ENCODE results near the gene ANKRD52. TPM values are rescaled to one million over a fixed set of nuclear protein-coding genes. Genes with fewer than 3 reads are reported as not detected.
"Not testable (repeated sequence)": the region's sequence is repeated elsewhere in the genome, so short reads cannot be mapped to it uniquely, and the experiment has no call there.

Gene ANKRD52
- total and polyA plus RNA-seq, 4 donors: 4.4 to 37.9 (median 19.9) TPM

DNA sequence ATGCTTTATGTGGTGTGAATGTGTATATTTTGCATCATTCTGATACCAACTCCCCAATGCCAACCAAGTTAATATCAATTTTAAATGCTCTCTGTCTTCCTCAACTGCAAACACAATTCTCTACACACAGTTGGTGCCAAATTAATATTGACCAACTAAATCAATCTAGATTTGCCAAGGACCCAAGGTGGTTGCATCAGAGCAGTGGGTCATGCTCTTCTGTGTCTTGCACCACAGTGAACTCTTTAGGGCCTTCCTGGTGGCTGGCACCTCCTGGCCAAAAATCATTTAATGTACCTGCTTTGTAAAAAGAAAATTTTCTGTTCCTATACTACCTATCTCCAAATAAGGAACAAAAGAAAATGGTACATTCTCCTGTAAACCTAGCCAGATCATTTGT is 22.7 kb upstream of the ANKRD52 start:
- Histone ChIP-seq H3K27ac (ENCODE audit: low read depth in 1 of 2, low read length in 2 of 2) (no peak overlapping the region), H3K4me3 (ENCODE audit: low read length in 2 of 2) (no peak overlapping the region), H3K27me3 (ENCODE audit: control insufficient read depth in 1 of 2, insufficient read depth in 2 of 2, low read length in 1 of 2) (no peaks in the 10 kb centered on the region), H3K36me3 (ENCODE audit: control insufficient read depth in 1 of 2, insufficient read depth in 2 of 2, low read length in 1 of 2) (peaks cover 7 to 9% of the 10 kb centered on the region in 2 donors), H3K9me3 (ENCODE audit: control insufficient read depth, low read length) (no peaks in the 10 kb centered on the region), H3K4me1 (ENCODE audit: control insufficient read depth in 1 of 2, insufficient read depth in 2 of 2, low read length in 2 of 2) (no peaks in the 10 kb centered on the region)
- intact Hi-C loops (cut with DNase I): no loop called here
- DNase-seq: no peak
- no peak for ATAC-seq (ENCODE audit: low FRiP score)

DNA sequence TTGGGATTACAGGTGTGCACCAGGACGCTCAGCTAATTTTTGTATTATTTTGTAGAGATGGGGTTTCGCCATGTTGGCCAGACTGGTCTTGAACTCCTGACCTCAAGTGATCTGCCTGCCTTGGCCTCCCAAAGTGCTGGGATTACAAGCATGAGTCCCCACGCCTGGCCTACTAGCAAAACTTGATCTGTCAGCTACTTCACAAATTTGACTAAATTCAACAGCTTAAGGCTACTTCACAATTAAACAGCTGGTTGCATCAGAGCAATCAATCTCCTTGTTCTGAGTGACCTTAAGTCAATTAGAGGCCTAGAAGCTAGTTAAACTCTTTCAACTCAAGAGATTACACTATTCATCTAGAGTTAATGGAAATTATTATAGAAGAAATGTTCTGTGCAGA is 20.7 kb upstream of the ANKRD52 start:
- DNase-seq (no peak), ATAC-seq (ENCODE audit: low FRiP score) (no peak)
- Histone ChIP-seq H3K4me3 (ENCODE audit: low read length in 2 of 2) (no peak overlapping the region), H3K9me3 (ENCODE audit: control insufficient read depth, low read length) (no peaks in the 10 kb centered on the region), H3K27me3 (ENCODE audit: control insufficient read depth in 1 of 2, insufficient read depth in 2 of 2, low read length in 1 of 2) (no peaks in the 10 kb centered on the region), H3K4me1 (ENCODE audit: control insufficient read depth in 1 of 2, insufficient read depth in 2 of 2, low read length in 2 of 2) (no peaks in the 10 kb centered on the region), H3K36me3 (ENCODE audit: control insufficient read depth in 1 of 2, insufficient read depth in 2 of 2, low read length in 1 of 2) (peaks cover 13 to 15% of the 10 kb centered on the region in 2 donors), H3K27ac (ENCODE audit: low read depth in 1 of 2, low read length in 2 of 2) (no peak overlapping the region)
- intact Hi-C loops (cut with DNase I): no loop called here
- 95 to 98% methylated on average over 3 of the region's 3 CpGs for WGBS, 2 donors

DNA sequence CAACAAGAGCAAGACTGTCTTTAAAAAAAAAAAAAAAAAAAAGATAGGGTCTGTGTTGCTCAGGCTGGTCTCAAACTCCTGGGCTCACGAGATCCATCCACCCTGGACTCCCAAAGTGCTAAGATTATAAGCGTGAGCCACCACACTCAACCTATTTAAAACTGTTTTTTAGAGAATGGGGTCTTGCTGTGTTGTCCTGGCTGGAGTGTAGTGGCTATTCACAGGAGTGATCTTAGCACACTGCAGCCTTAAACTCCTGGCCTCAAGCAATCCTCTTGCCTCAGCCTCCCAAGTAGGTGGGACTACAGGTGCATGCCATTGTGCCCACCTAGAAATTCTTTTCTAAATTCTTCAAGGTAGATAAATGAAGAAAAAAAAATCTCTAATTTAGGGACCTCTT is 16.1 kb upstream of the ANKRD52 start:
- H3K27me3 ChIP-seq (ENCODE audit: control insufficient read depth in 1 of 2, insufficient read depth in 2 of 2, low read length in 1 of 2): no peaks in the 10 kb centered on the region
- H3K27ac ChIP-seq (ENCODE audit: low read depth in 1 of 2, low read length in 2 of 2): no peak overlapping the region
- H3K36me3 ChIP-seq (ENCODE audit: control insufficient read depth in 1 of 2, insufficient read depth in 2 of 2, low read length in 1 of 2): peaks cover 6 to 11% of the 10 kb centered on the region in 2 donors
- 95 to 98% methylated on average over 2 of the region's 2 CpGs for WGBS, 2 donors
- no peak for DNase-seq
- no peaks in the 10 kb centered on the region for H3K4me1 ChIP-seq (ENCODE audit: control insufficient read depth in 1 of 2, insufficient read depth in 2 of 2, low read length in 2 of 2)
- H3K4me3 ChIP-seq (ENCODE audit: low read length in 2 of 2): no peak overlapping the region
- no peak for ATAC-seq (ENCODE audit: low FRiP score)
- H3K9me3 ChIP-seq (ENCODE audit: control insufficient read depth, low read length): no peaks in the 10 kb centered on the region
- intact Hi-C loops (cut with DNase I): no loop called here

DNA sequence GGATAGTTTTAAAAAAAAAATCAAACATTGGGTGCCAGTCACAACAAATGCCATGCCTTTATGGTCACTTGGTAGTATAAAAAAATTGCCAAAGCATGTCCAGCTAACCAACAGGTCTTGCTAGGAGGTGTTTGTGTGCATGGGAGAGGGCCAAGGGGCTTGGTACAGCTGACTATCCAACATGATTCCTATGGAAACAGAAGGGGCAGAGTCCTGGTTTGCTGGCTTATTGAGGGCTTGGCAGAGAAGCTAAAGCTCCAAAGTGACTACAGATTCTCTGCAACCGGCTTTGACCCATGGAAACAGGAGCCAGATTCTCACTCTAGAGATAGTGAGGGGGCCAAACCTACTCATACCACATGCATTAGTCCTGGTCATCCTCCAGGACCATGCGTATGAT is 14.3 kb upstream of the ANKRD52 start:
- H3K4me1 ChIP-seq (ENCODE audit: control insufficient read depth in 1 of 2, insufficient read depth in 2 of 2, low read length in 2 of 2); H3K27me3 ChIP-seq (ENCODE audit: control insufficient read depth in 1 of 2, insufficient read depth in 2 of 2, low read length in 1 of 2); H3K4me3 ChIP-seq (ENCODE audit: low read length in 2 of 2); H3K9me3 ChIP-seq (ENCODE audit: control insufficient read depth, low read length); intact Hi-C loops (cut with DNase I); H3K27ac ChIP-seq (ENCODE audit: low read depth in 1 of 2, low read length in 2 of 2); ATAC-seq (ENCODE audit: low FRiP score): not testable (repeated sequence)
- WGBS, 2 donors: 74 to 84% methylated on average over 2 of the region's 2 CpGs
- peaks cover 6 to 12% of the 10 kb centered on the region in 2 donors for H3K36me3 ChIP-seq (ENCODE audit: control insufficient read depth in 1 of 2, insufficient read depth in 2 of 2, low read length in 1 of 2)
- DNase-seq: peak in 1 of 2 donors; percentile 3

DNA sequence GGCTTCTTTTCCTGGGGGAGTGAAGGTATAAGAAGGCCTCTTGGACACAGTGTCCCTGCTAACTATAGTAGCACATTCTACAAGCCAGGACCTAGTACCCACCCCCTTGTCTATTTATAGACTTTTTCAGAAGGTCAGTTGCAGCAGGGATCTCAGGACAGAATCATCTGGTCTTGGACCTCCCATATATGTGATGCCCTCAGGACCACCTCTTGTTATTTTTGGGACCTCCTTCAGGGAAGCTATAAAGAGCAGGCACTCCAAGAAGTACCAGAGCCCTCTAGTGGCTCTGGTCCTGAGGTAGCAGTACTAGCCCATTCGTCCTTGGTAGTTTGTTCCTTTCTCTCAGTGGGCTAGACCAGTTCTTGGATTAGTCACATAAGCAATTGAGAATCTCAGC is 12.8 kb upstream of the ANKRD52 start:
- 2 to 7% methylated on average over 1 of the region's 1 CpG for WGBS, 2 donors
- no peak overlapping the region for H3K27ac ChIP-seq (ENCODE audit: low read depth in 1 of 2, low read length in 2 of 2)
- no peaks in the 10 kb centered on the region for H3K4me1 ChIP-seq (ENCODE audit: control insufficient read depth in 1 of 2, insufficient read depth in 2 of 2, low read length in 2 of 2)
- no peak for DNase-seq
- H3K36me3 ChIP-seq (ENCODE audit: control insufficient read depth in 1 of 2, insufficient read depth in 2 of 2, low read length in 1 of 2): peaks cover 6 to 9% of the 10 kb centered on the region in 2 donors
- H3K4me3 ChIP-seq (ENCODE audit: low read length in 2 of 2): no peak overlapping the region
- ATAC-seq (ENCODE audit: low FRiP score): peak; percentile 5
- no peaks in the 10 kb centered on the region for H3K9me3 ChIP-seq (ENCODE audit: control insufficient read depth, low read length)
- H3K27me3 ChIP-seq (ENCODE audit: control insufficient read depth in 1 of 2, insufficient read depth in 2 of 2, low read length in 1 of 2): no peaks in the 10 kb centered on the region
- intact Hi-C loops (cut with DNase I): no loop called here

DNA sequence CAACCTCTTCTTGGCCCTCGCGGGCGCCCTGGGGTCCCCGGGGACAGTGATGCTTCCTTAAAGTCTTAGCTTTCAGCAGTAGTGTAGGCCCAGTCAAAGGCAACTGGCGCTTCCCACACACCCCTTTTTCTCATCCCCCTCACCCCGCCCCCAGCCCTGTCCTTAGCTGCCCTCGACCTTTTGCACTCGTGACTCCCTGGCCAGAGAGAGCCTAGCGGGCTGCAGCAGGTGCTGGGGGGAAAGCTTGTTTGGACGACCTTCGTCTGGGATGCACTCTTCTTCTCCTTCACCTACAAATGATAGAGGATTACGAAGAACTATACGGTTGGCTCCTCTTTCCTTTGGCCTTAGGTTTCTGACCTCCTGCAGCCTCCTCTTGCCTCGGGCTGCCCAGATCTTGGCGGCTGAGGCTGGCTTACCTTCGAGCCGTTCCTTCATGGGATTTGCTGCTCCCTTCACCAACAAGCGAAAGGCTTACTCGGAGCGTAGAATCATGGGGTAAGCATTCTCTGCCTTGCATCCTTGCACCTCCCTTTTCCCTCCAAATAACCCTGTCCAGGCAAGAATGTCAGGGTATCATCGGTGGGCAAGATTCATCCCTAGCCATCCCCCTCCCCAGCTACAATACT is 9.4 kb upstream of the ANKRD52 start:
- DNase-seq: no peak
- peak overlapping the region; percentile 46 to 54 for H3K4me3 ChIP-seq (ENCODE audit: low read length in 2 of 2)
- peak overlapping the region in 1 of 2 donors; percentile 69 for H3K27ac ChIP-seq (ENCODE audit: low read depth in 1 of 2, low read length in 2 of 2)
- intact Hi-C loops (cut with DNase I): no loop called here
- H3K36me3 ChIP-seq (ENCODE audit: control insufficient read depth in 1 of 2, insufficient read depth in 2 of 2, low read length in 1 of 2): peaks cover 0 to 1% of the 10 kb centered on the region in 2 donors
- H3K4me1 ChIP-seq (ENCODE audit: control insufficient read depth in 1 of 2, insufficient read depth in 2 of 2, low read length in 2 of 2): no peaks in the 10 kb centered on the region
- no peaks in the 10 kb centered on the region for H3K9me3 ChIP-seq (ENCODE audit: control insufficient read depth, low read length)
- H3K27me3 ChIP-seq (ENCODE audit: control insufficient read depth in 1 of 2, insufficient read depth in 2 of 2, low read length in 1 of 2): no peaks in the 10 kb centered on the region
- 25 to 27% methylated on average over 21 of the region's 21 CpGs for WGBS, 2 donors
- peak; percentile 16 for ATAC-seq (ENCODE audit: low FRiP score)

DNA sequence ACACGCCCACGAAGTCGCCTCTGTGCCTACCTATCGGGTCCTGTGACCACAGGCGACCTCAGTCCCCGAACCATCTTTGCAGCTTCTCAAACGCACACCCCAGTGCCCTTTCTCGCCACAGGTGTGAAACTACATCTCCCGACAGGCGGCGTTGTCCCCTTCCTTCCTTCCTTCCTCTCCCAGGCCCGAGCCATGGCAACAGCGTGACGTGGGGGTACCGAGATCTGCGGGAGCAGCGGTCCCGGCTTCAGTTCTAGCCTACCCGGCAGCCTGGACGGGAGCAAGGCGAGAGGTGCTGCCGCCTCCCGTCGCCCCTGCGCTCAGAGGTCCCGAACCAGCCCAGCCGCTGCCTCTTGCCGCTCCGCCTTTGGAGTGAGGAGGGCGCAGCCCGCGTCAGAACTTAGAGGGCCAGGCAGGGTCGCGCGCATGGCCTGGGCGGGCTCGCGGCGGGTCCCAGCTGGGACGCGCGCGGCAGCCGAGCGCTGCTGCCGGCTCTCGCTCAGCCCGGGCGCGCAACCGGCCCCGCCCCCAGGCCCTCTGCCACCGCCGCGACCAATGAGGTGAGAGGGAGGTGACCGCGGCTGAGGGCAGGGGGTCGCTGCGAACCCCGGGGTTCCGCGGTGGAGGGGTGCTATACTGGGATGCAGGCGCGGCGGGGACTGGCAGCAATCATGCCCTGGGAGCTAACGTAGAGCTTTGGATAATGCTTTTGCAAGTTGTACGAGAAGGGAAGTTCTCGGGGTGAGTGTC is 8.7 kb upstream of the ANKRD52 start, which contains the start of gene COQ10A:
Gene COQ10A (plus strand): TSS at position 250 of the 750 bp plus-strand sequence. CDS start 177 bp downstream, at position 427.
- H3K27me3 ChIP-seq (ENCODE audit: control insufficient read depth in 1 of 2, insufficient read depth in 2 of 2, low read length in 1 of 2): no peaks in the 10 kb centered on the region
- peak; percentile 94 to 95 for DNase-seq
- peaks cover 0 to 1% of the 10 kb centered on the region in 2 donors for H3K36me3 ChIP-seq (ENCODE audit: control insufficient read depth in 1 of 2, insufficient read depth in 2 of 2, low read length in 1 of 2)
- peak; percentile 96 for ATAC-seq (ENCODE audit: low FRiP score)
- H3K4me3 ChIP-seq (ENCODE audit: low read length in 2 of 2): peak within 1 kb of the TSS; percentile 46 to 54
- intact Hi-C loops (cut with DNase I): no loop called here
- WGBS, 2 donors: 0 to 1% methylated on average over 55 to 68 of the region's 68 CpGs
- H3K9me3 ChIP-seq (ENCODE audit: control insufficient read depth, low read length): no peaks in the 10 kb centered on the region
- H3K27ac ChIP-seq (ENCODE audit: low read depth in 1 of 2, low read length in 2 of 2): peak within 1 kb of the TSS in 1 of 2 donors; percentile 72
- H3K4me1 ChIP-seq (ENCODE audit: control insufficient read depth in 1 of 2, insufficient read depth in 2 of 2, low read length in 2 of 2): no peaks in the 10 kb centered on the region

DNA sequence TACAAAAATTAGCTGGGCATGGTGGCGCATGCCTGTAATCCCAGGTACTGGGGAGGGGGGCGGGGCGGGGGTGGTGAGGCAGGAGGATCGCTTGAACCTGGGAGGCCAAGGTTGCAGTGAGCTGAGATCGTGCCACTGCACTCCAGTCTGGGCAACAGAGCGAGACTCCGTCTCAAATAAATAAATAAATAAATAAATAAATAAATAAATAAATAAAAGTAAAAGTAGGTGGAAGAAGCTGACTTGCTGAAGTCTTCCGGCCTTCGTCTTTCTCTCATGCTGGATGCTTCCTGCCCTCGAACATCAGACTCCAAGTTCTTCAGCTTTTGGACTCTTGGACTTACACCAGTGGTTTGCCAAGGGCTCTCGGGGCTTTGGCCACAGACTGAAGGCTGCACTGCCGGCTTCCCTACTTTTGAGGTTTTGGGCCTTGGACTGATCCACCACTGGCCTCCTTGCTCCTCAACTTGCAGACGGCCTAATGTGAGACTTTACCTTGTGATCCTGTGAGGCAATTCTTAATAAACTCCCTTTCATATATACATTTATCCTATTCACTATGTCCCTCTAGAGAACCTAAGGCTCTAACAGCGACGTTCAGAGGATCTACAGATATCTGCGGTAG is 8.0 kb upstream of the ANKRD52 start:
- H3K36me3 ChIP-seq (ENCODE audit: control insufficient read depth in 1 of 2, insufficient read depth in 2 of 2, low read length in 1 of 2); DNase-seq; intact Hi-C loops (cut with DNase I); H3K9me3 ChIP-seq (ENCODE audit: control insufficient read depth, low read length); ATAC-seq (ENCODE audit: low FRiP score); H3K4me1 ChIP-seq (ENCODE audit: control insufficient read depth in 1 of 2, insufficient read depth in 2 of 2, low read length in 2 of 2); H3K27me3 ChIP-seq (ENCODE audit: control insufficient read depth in 1 of 2, insufficient read depth in 2 of 2, low read length in 1 of 2): not testable (repeated sequence)
- H3K4me3 ChIP-seq (ENCODE audit: low read length in 2 of 2): peak overlapping the region in 1 of 2 donors; percentile 54
- peak overlapping the region in 1 of 2 donors; percentile 72 for H3K27ac ChIP-seq (ENCODE audit: low read depth in 1 of 2, low read length in 2 of 2)
- 44 to 50% methylated on average over 15 to 16 of the region's 16 CpGs for WGBS, 2 donors
